ENCODE measurements around the gene SMNDC1.
"Not testable (repeated sequence)": the region's sequence is repeated elsewhere in the genome, so short reads cannot be mapped to it uniquely, and the experiment has no call there.

SMNDC1 gene

DNA sequence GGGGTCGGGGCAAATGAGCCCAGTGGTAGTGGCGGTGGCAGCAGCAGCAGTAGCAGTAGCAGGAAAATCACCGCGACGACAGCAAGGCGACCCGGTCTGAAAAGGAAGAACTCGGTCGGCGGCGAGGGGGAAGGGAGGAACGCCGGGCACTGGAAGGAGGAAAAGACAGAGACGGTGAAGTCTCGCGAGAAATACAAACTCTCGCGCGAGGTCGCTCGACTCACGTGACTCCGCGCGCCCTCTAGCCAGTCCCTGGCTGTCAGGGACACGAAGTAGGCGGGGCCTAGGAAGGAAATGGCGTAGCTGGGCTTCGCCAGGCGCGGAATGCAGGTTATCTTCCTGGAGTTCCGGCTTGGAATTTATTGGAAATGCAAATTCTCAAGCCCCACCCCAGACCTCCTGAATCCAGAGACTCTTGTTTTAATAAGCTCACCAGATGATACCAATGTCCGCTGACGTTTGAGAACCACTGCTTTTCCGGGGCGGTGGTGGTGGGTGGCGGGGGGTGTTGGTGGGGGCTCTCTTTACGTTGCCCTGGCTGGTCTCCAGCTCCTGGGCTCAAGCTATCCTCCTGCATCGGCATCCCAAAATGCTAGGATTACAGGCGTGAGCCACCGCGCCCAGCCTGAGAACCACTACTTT, at the start of gene SMNDC1:
Gene SMNDC1, minus strand, starts transcription at position 141 of the 642 bp plus-strand sequence. CDS start 1,333 bp downstream, outside the sequence.
- peak; percentile 97 to 100 for DNase-seq

DNA sequence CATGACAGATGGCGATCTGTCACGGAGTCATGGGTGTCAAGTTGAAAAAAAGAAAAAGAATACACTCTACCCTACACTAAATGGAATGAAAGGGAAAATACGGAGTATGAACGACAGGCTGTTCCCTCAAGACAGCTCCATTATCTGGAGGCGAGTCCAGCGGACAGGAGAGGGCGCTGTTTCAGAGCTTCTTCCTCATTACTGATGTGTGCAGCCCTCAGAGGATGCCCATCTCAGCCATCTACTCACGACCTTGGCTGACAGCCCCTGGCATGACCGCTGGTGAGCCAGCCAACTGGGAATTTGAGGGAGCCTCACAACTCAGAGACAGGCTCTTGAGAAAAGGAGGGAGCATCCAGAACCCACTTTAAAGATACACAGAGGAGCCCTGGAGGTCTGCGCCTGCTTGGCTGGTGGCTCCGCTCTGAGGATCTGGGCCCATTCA, 49.6 kb upstream of the SMNDC1 start:
- DNase-seq = peak; percentile 65 to 71

DNA sequence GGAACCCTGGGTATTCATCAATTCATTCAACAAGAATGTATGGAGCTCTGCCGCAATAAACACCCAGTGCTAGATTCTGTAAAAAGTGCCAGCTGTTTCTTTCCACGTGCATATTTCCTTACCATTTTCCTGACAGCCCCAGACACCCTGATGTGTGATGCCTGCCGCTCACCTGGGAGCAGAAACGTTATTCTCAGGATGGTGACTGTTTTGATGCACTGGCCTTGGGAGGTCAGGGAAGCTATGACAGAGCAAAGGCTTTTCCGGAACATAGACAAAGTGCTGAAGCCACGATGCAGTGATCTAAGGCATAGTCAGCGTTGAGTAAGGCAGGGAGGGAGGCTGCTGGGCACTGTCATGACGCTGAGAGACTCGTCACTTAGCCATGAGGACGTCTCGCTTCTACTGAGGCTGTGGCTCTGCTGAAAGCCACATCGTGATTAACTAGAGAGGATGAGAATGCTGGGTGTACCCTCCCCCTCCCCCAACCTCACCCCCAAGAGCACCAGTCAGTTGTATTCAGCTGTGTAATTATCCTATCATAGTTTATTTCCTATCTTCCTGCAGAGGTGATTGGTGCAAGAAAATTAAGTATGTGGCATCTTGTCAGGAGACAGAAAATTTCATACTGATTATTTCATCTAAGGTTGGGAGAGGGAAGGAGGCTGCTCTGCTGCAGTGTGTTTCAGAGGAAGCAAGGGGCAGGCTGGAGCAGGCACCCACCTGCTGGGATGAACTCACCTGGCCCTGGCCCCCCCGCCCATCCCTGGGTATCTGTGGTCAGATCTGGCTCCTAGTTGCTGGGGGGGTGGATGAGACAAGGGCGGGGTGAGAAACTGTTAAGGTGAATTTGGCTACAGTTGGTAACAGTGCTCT, 48.8 kb upstream of the SMNDC1 start:
- DNase-seq = peak in 1 of 2 donors; percentile 49

DNA sequence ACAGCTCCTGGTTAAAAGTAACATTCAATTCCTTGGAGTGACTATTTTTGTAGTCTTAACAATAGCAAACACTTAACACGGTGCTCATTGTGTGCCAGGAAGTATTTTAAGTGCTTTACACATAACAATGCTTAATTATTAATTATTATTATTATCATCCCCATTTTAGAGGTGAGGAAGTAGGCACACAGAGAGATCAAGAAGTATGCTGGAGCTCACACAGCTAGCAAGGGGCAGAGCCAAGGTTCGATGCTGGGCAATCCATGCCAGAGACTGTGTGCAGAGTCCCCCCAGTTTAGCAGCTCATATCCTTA, 48.2 kb upstream of the SMNDC1 start:
- no peak for DNase-seq

DNA sequence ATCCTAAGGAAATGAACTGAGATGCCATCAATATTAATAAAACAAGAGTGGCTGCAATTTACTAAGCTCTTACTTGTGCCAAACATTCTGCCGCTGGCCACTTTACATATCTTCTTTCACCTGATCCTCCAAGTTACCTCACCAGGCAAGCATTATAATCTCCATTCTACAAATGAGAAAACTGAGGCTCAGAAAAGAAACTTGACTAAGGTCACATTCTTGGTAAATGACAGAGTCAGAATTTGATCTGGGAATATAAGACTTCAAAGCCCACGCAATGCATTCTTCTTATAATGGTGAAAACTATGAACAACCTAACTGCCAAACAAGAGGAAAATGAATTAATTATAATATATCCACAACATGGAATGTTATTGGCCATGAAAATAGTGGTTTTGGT, 46.1 kb upstream of the SMNDC1 start:
- DNase-seq = no peak

DNA sequence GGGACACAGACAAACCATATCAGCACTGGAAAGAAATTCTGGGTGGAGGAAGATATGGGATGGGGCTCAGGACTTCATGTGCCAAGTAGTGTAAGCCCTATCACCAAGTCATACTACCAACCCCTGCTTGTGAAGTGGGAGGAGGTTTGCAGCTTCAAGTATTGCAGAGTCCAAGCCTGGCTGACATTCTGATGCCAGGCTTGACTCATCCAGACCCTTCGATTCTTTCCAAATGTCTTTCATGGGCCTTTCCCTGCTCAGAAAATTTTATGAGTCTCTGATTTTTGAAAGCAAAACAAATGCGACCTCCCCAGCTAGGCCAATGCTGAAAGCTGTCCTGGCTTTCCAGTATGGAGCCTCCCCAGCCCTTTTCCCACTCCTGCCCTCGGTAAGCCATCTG, 45.1 kb upstream of the SMNDC1 start:
- peak in 1 of 2 donors; percentile 30 for DNase-seq

DNA sequence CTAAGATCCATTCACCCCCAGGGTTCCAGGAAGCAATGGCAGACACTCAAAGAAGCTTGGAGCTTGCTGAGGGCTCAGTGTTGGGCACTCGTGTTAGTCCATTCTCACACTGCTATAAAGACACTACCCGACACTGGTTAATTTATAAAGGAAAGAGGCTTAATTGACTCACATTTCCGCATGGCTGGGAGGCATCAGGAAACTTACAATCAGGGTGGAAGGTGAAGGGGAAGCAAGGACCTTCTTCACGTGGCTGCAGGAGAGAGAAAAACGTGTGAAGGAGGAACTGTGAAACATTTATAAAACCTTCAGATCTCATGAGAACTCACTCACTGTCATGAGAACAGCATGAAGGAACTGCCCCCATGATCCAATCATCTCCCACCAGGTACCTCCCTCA, 44.7 kb upstream of the SMNDC1 start:
- DNase-seq = no peak

DNA sequence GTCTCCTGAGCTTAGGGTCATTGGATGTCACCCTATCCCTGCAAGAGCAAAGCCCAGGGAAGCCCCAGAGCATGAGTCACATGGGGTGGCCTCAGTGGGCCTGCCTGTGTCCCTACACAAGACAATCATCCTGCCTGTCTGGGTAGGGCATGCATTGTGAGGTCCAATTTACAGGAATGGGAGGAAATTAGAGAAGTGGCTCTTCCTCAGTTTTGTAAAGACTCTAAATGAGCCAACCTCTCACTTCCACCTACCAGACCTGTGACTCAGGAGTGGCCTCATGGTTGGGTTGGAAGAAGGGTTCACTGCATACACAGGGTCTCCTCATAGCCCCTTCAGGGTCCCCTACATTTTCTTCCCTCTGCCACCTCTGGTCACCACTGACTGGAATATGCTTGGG, 43.6 kb upstream of the SMNDC1 start:
- DNase-seq = peak in 1 of 2 donors; percentile 42

DNA sequence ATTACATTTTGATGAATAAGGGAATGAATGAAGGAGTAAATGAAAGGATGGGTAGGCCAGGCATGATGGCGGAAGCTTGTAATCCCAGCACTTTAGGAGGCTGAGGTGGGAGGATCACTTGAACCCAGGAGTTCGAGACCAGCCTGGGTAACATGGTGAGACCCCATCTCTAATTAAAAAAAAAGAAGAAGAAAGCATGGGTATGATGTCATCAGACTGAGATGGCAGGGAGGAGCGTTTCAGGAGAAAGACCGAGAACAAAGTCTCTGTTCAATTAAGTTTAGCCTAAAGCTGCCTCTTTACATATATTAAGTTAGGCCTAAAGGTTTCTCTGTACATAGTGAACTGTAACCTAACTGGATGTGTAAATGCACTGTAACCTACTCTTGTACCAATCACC, 42.2 kb upstream of the SMNDC1 start:
- DNase-seq = no peak

DNA sequence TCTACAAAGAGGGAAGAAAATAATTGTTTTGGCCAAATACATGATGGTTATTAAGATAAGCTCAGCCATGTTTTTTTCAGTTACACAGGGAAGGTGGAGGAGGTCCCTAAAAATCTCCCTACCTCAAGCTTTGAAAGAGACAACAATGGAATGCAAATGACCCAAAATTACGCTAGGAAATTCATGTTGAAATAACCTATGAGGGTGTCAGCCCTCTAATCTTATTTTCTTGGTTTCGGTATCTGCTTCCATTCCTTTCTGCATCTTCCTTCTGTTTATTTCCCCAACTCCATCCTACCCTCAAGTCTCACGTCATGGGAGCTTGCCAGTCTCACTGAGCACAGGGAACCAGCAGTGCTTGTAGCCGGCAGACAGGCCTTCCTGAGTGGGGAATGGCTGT, 40.6 kb upstream of the SMNDC1 start:
- DNase-seq = no peak

DNA sequence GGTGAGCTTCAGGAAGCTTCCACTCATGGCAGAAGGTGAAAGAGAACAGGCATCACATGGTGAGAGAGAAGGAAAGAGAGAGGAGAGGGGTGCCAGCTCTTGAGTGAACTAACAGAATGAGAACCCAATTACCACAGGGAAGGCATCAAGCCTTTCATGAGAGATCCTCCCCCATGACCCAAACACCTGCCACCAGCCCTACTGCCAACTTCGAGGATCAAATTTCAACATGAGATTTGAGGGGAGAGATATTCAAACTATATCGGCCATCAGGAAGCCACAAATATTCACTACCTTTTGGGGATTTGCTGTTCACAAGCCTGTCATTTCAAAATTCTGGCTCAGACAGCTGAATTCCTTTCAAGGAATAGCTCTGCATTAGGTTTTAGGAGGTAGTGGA, 39.9 kb upstream of the SMNDC1 start:
- DNase-seq = no peak

DNA sequence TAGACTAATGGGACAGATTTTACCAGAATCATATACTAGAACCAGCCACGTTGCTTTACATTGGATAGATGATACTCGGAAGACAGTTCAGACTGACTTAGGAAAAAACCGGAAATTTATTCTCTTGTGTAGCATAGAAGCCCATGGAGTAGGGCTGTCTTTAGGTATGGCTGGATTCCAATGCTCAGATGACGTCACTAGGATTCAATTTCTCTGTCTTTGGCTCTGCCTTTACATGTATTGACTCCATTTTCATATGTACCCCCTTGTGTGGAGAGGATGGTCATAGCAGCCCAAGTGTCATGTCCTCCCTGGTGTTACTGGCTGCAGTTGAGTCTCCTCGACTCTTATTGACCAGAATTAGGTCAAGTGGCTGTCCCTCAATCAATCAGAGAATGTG, 39.2 kb upstream of the SMNDC1 start:
- no peak for DNase-seq

DNA sequence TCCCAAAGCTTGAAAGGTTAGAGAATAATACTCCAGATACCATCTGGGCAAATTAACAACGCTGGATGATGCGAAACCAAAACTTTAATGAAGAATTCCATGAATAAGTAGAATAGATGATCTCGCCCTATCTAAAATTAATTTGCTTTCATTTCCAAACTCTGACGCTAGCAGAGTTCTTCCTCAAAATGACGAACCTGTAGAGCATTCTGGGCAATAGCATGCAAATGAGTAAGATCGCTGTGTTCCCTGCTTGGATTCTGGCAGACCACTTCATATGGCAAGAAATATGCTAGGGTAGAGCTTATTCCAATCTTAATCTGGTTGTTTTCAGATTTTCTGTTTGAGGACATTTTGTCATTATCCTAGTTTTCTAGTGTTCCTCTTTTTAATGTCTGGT, 36.1 kb upstream of the SMNDC1 start:
- DNase-seq = peak; percentile 39 to 61

DNA sequence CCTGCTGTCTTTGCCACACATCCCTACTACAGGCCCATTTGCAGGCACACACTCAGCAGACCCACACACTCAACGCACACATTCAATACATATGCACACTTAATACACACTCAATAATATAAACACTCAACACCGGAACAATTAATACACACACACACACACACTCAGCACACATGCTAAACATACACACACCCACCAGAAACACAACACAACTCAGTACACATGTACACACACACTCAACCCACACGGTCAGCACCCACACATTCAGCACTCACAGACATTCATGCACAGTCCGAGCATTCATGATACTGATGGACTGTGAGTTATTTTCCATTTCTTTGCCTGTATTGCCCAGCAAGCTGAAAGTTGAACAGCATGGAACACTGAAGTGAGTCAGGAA, 35.4 kb upstream of the SMNDC1 start:
- no peak for DNase-seq

DNA sequence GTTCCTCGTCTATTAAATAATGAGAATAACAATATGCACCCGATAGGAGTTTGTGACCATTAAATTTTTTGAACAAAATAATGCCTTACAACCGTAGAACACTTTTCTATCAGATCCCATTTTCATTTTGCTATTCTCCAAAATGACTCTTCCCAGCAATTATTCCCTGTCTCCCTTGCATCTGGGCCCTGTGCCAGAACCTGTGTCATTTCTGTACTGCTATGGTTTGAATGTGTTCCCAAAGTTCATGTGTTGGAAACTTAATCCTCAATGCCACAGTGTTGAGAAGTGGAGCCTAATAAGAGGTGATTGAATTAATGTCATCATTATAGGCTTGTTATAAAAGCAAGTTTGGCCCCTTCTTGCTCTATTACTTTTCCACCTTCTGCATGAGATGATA, 33.2 kb upstream of the SMNDC1 start:
- DNase-seq = no peak

DNA sequence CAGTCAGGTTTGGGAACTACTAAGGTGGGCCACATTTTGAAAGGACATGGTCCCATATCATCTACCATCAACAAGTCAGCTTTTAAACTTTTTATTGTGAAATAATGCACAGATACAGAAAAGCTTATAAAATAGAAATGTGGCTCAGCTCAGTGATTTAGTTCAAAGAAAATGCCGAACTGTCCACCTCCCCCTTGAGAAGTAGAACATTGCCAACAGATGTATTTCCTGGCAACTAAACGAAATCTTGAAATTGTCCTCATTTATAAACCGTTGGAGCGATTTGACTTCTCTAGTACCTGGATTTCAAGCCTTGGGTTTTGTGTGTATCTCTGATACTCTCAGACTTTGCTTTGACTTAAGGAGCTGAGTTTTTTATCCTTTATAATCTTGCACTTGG, 32.7 kb upstream of the SMNDC1 start:
- DNase-seq = no peak

DNA sequence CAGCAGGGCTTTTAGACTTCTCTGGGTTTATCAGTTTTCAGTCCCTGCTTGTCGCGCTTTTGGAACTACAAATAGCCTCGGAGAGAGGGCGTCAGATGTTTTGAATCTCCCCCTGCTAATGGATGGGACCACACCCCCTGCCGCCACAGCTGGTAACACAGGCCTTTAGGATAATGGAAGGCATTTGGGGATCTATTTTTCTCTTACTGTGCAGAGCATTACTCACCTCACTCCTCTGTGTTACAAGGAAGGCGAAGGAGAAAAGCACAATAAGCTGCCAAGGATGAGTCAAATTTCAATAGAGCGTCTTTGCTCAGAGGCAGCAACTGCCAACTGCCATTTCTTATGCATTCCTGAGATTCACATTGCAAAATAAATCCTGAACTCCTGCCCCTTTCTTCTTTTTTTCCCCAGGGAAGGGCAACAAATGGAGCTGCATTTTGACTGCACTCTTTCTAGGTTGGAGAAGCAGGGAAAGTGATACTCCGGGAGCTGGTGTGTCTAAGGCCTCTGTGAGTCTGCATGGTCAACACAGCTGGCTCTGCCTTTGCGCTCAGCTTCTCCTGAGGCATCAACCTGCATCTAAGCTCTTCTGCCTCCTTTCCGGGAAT, 31.5 kb upstream of the SMNDC1 start:
- DNase-seq = no peak

DNA sequence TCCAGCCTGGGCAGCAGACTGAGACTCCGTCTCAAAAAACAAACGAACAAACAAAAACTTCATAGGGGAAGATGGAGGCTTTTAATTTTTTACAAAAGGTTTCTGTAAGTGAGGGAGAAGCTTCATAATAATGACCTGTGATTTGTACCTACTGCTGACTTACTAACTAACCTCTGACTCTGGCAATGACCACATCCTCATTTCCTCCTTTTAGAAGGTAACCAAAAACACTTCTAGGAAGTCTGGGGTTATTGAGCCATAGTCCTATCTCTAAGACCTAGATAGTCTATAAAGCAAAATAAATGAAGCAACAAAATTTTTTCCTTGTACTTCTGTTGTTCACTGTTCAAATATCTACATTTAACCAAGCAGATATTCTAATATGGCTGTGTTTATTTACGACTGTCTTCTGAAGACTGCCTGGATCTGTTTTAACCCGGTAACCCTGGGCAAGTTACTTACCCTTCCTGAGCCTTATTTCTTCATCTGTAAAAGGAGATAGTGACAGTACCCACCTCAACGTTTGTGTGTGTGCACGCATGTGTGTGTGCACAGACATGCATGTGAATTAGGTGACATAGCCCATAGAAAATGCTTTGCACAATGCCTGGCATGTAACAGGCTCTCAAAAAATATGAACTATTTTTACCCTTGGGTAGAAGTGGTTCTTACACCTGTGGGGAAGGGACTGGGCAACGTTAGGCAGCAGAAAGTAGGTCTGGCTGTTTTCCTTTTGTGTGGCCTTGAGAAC, 30.8 kb upstream of the SMNDC1 start:
- no peak for DNase-seq

DNA sequence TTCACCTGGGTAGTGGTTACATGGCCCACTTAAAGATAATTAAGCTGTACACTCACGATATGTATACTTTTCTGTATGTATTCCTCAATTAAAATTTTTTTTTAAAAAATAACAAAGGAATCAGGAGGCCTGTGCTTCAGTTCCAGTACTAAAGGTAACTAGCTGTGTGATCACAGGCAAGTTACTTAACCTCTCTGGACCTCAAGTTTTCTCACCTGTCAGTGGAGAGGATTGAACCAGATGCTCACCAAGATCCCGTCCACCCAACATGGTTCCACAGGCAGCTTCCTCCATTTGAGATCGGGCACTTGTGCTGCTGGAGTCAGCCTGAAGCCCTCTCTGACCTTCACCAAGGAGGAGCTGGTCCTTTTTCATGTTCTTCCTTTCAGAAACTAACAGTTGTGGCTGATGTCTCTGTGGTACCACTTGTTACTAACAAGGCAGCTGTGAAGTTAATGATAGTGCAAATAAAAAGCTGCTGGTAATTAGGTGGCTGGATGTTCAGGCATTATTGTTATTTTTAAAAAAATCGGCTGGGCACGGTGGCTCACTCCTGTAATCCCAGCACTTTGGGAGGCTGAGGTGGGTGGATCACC, 29.4 kb upstream of the SMNDC1 start:
- DNase-seq = no peak

DNA sequence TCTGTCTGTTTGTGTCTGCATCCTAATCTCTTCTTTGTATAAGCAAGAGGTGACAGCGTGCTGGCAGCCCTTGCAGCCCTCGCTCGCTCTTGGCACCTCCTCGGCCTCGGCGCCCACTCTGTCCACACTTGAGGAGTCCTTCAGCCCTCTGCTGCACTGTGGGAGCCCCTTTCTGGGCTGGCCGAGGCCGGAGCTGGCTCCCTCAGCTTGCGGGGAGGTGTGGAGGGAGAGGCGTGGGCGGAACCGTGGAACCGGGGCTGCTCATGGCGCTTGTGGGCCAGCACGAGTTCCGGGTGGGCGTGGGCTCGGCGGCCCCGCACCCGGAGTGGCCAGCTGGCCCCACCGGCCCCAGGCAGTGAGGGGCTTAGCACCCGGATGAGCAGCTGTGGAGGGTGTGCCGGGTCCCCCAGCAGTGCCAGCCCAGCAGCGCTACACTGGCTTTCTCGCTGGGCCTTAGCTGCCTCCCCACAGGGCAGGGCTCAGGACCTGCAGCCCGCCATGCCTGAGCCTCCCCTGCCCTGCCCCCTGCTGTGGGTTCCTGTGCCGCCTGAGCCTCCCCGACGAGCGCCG, 26.6 kb upstream of the SMNDC1 start:
- DNase-seq = not testable (repeated sequence)

DNA sequence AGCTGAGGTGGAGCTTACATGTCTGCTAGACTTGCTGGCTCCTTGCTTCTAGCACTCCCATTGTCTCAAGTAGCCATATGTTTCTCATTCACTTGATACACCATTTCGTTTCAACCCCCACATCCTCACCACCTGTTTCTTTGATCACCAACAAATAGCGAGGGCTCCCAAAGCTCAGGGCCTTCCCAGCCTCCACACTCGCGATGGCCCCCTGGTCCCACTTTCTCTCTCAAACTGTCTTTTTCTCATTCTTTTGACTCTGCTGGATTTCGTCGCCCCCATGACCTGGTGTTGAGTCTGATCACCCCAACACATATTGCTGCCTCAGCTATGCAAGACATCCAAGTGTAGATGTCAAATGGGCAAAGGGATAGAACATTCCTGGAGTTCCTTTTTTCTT, 26.0 kb upstream of the SMNDC1 start:
- DNase-seq = no peak

DNA sequence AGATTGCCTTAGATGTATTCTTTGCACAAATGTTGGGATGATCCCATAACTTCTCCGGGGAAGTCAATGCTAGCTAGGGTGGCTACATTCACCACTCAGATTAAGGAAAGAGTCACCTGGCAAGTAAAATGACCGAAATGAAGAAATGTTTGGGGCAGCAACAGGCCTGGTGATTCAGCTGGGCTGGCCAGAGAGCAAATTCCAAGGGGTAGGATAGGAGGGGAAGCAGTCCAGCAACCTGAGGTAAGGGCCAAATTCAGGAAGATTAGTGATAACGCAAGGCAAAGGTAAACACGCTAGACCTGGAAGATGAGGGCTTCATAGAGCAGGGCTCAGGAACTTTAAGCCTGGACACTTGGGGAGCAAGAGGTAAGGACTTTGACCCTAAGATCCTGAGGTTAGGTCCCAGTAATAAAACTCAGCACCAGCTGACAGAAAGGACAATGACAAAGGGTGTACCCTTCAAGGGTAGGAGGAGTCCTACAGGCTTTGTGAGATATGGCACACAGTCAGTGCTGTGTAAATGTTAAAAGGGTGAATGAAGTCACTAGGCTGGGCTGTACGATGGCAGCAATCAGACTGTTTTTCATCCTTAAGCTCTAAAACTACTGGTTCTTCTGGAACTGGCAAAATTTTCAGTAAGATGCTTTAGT, 22.7 kb upstream of the SMNDC1 start:
- DNase-seq = no peak

Measured in inflammatory macrophage treated with lipopolysaccharide for 1 hour (primary cell).